ENCODE data around the gene SLC10A6.

GRCh38 chr4:86819561-86819960, 29.6 kb downstream of the SLC10A6 start:
- TF ChIP-seq CTCF (IDR thresholded peaks at IDR 0.05; ENCODE audit: extremely low read depth in 1 of 2, insufficient read depth in 1 of 2, low read depth in 1 of 2, low read length in 2 of 2), result no peak
- TF ChIP-seq MAX (IDR thresholded peaks at IDR 0.05; ENCODE audit: insufficient read depth, insufficient read length), result no peak
- no peak for TF ChIP-seq EZH2 (IDR thresholded peaks at IDR 0.05; ENCODE audit: borderline replicate concordance, low read depth, low read length, severe bottlenecking)
- no peak for TF ChIP-seq POLR2A (IDR thresholded peaks at IDR 0.05; ENCODE audit: low read depth, low read length)
- TF ChIP-seq MYC (IDR thresholded peaks at IDR 0.05; ENCODE audit: low read depth, low read length), result no peak
- no peak for TF ChIP-seq POLR2AphosphoS5 (IDR thresholded peaks at IDR 0.05; ENCODE audit: insufficient read depth, low read depth, low read length)
- no peak for TF ChIP-seq GATA2 (IDR thresholded peaks at IDR 0.05; ENCODE audit: insufficient read depth, insufficient read length, low read depth, low read length)
- TF ChIP-seq FOS (IDR thresholded peaks at IDR 0.05; ENCODE audit: borderline replicate concordance, insufficient read depth, low read length), result no peak

All from endothelial cell of umbilical vein (primary cell).